HepG2 (cell line): ENCODE results near the gene NRL. TPM values are rescaled to one million over a fixed set of nuclear protein-coding genes. Genes with fewer than 3 reads are reported as not detected.
A peak's percentile ranks its signal among the peaks of the same experiment; 100 is the strongest.

Experiments
- ARHGAP35 ChIP-seq: sonication (generic); formaldehyde crosslinking; IDR thresholded peaks from 2 replicates; pipeline ENCODE4 v1.9.0; 2022; ENCODE audit warnings: mild to moderate bottlenecking, inconsistent platforms, moderate library complexity, missing genetic modification reagents, borderline replicate concordance
- BORCS8-MEF2B ChIP-seq: sonication (generic); formaldehyde crosslinking; IDR thresholded peaks from 2 replicates; pipeline ENCODE4 v1.8.0; 2022; ENCODE audit warnings: mild to moderate bottlenecking, missing genetic modification reagents
- CBFB ChIP-seq: sonication (generic); formaldehyde crosslinking; IDR thresholded peaks from 2 replicates; pipeline ENCODE4 v1.4.0; 2020; ENCODE audit warnings: missing genetic modification reagents
- HOXA3 ChIP-seq: sonication (generic); formaldehyde crosslinking; IDR thresholded peaks from 2 replicates; pipeline ENCODE4 v1.5.0; 2020; ENCODE audit warnings: missing genetic modification reagents
- LCORL ChIP-seq, 2 experiments: fragments of 450-650 bp in 1 of 2; sonication (generic) in 1 of 2; formaldehyde crosslinking in 1 of 2; IDR thresholded peaks; 2 replicates each; pipeline versions ENCODE4 v1.5.0 to v1.6.1; 2017 to 2020; ENCODE audit warnings: antibody characterized with exemption in 1 of 2, missing genetic modification reagents in 1 of 2
- NKX3-1 ChIP-seq: sonication (generic); formaldehyde crosslinking; IDR thresholded peaks from 2 replicates; pipeline ENCODE4 v1.5.0; 2020; ENCODE audit warnings: missing genetic modification reagents
- RAD21 ChIP-seq: fragments of 450-650 bp; formaldehyde crosslinking; IDR thresholded peaks from 2 replicates; pipeline ENCODE4 v1.5.0; 2020; ENCODE audit warnings: mild to moderate bottlenecking
- RCOR2 ChIP-seq: IDR thresholded peaks from 2 replicates; pipeline ENCODE4 v1.6.1; 2016; ENCODE audit warnings: missing biosample characterization, missing genetic modification reagents
- RFX1 ChIP-seq: fragments of 450-650 bp; IDR thresholded peaks from 2 replicates; pipeline ENCODE4 v1.6.1; 2017
- SETDB1 ChIP-seq: sonication (generic); formaldehyde crosslinking; IDR thresholded peaks from 2 replicates; pipeline ENCODE4 v1.5.1; 2020; ENCODE audit warnings: missing genetic modification reagents, mild to moderate bottlenecking, borderline replicate concordance
- SOX6 ChIP-seq, 2 experiments: fragments of 450-650 bp in 1 of 2; sonication (generic) in 1 of 2; formaldehyde crosslinking in 1 of 2; IDR thresholded peaks; 2 replicates each; pipeline versions ENCODE4 v1.4.0 to v1.6.1; 2017 to 2020; ENCODE audit warnings: antibody characterized with exemption in 1 of 2, mild to moderate bottlenecking in 1 of 2, missing genetic modification reagents in 1 of 2
- ZFAT ChIP-seq: sonication (generic); formaldehyde crosslinking; conservative IDR thresholded peaks from 2 replicates; pipeline ENCODE4 v1.8.1; 2023; ENCODE audit warnings: missing genetic modification reagents, inconsistent platforms
- ZFP1 ChIP-seq: IDR thresholded peaks from 2 replicates; pipeline ENCODE4 v1.6.1; 2016
- ZNF10 ChIP-seq: sonication (generic); formaldehyde crosslinking; IDR thresholded peaks from 2 replicates; pipeline ENCODE4 v1.4.0; 2020; ENCODE audit warnings: mild to moderate bottlenecking, low read depth, missing genetic modification reagents, borderline replicate concordance
- ZNF44 ChIP-seq: sonication (generic); formaldehyde crosslinking; IDR thresholded peaks from 2 replicates; pipeline ENCODE4 v1.5.1; 2020; ENCODE audit warnings: mild to moderate bottlenecking, missing genetic modification reagents
- ZNF510 ChIP-seq: sonication (generic); formaldehyde crosslinking; IDR thresholded peaks from 2 replicates; pipeline ENCODE4 v1.4.0; 2020; ENCODE audit warnings: low read depth, mild to moderate bottlenecking, missing genetic modification reagents
- ZNF530 ChIP-seq: sonication (generic); formaldehyde crosslinking; IDR thresholded peaks from 2 replicates; pipeline ENCODE4 v1.5.0; 2020; ENCODE audit warnings: low read depth, mild to moderate bottlenecking, missing genetic modification reagents
- ZNF737 ChIP-seq: sonication (generic); formaldehyde crosslinking; IDR thresholded peaks from 2 replicates; pipeline ENCODE4 v1.5.0; 2020; ENCODE audit warnings: missing genetic modification reagents, mild to moderate bottlenecking, borderline replicate concordance
- ZNF766 ChIP-seq: sonication (generic); formaldehyde crosslinking; IDR thresholded peaks from 2 replicates; pipeline ENCODE4 v1.5.0; 2020; ENCODE audit warnings: missing genetic modification reagents, borderline replicate concordance
- polyA plus RNA-seq, 8 experiments: library from polyadenylated mRNA; depleted of rRNA in 3 of 8; stranded (reverse) in 7 of 8; unstranded in 1 of 8; fragments of >200 nt; fragmentation: Illumina TruSeq in 4 of 8; extraction: Trizol in 4 of 8; gene quantifications; 2 replicates each; pipeline versions ENCODE4 v1.2.1 to v1.2.3, GENCODE V29; 2011 to 2016; ENCODE audit warnings: low read depth in 4 of 8, missing spikeins in 1 of 8, mixed read lengths in 1 of 8; ENCODE audit not compliant: insufficient read depth in 1 of 8
- total RNA-seq, 5 experiments: library from RNA; depleted of rRNA; stranded (reverse); fragments of >200 nt; fragmentation: Illumina TruSeq; extraction: Trizol; gene quantifications; 2 replicates each; pipeline ENCODE4 v1.2.3, GENCODE V29; 2016; ENCODE audit warnings: low read depth in 1 of 5
- TF ChIP-seq, protein P1 (sequence below): sonication (generic); formaldehyde crosslinking; IDR thresholded peaks from 2 replicates; pipeline ENCODE4 v1.4.0; 2020; ENCODE audit warnings: missing genetic modification reagents
- TF ChIP-seq, protein P2 (sequence below): sonication (generic); formaldehyde crosslinking; IDR thresholded peaks from 2 replicates; pipeline ENCODE4 v1.5.0; 2020; ENCODE audit warnings: missing genetic modification reagents
- TF ChIP-seq, protein P3 (sequence below): sonication (generic); formaldehyde crosslinking; IDR thresholded peaks from 2 replicates; pipeline ENCODE4 v1.8.1; 2023; ENCODE audit warnings: missing genetic modification reagents, inconsistent platforms, borderline replicate concordance
- TF ChIP-seq, protein P4 (sequence below): IDR thresholded peaks from 2 replicates; pipeline ENCODE4 v1.6.1; 2016; ENCODE audit warnings: missing biosample characterization, missing genetic modification reagents, low read depth
- TF ChIP-seq, protein P5 (sequence below): sonication (generic); formaldehyde crosslinking; IDR thresholded peaks from 2 replicates; pipeline ENCODE4 v1.8.0; 2022; ENCODE audit warnings: missing genetic modification reagents, mild to moderate bottlenecking, borderline replicate concordance

The NRL gene
- total and polyA plus RNA-seq, 2 of the 13 experiments (the other 11 are each of a cell fraction or from before 2014, with no cell fraction given) = 2.5 to 4.7 TPM

DNA sequence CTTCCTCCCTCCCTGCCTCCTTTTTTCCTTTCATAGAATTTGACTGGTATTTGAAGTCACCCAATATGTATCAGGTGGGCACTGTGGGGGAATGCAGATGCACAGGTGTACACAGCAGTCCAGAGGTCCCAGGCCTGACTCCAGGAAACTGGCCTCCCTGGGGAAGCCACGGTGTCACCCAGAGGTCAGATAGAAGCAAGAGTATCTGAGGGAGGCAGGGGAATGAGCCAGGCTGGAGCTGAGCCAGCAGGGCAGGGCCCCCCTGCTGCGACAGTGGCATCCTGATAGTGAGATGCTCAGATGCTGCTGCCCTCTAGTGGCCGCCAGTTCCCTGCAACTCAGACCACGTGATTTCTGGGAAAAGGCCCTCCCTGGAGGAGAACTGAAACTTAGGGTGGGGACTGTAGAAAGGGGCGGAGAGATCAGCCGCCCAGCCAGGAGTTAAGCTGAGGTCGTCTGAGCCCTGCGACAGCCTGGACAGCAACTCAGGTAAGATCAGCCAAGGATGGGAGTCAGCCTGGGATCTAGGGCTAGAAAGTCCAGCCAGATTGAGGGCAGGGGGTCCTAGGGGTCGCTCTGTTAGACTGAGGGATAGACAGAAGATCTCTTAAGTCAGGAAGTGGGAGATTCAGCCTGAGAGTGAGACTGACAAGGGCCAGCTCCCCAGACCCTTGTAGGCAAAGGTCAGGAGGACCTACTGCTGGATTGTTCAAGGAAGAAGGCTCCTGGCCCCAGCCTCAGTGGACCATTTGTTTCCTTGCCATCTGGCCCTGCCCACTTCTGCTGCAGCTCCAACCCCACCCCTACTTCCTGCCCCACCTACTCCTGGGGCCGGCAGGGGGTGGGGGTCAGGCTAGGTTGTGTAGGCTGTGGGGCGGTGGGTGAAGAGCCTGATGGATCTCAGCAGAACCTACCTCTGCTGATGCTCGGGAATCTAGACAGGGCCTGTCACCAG is 46.4 kb upstream of the NRL start, which contains the start of gene IRF9 (continued):
- peak; percentile 73; the same call in 1 of the 2 replicates for TF ChIP-seq ARHGAP35 (CRISPR knock-in tag)
- TF ChIP-seq, protein P1, sequence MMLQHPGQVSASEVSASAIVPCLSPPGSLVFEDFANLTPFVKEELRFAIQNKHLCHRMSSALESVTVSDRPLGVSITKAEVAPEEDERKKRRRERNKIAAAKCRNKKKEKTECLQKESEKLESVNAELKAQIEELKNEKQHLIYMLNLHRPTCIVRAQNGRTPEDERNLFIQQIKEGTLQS (CRISPR knock-in tag) = peak; percentile 64; the same call in 1 of the 2 replicates
- TF ChIP-seq ZNF766 (CRISPR knock-in tag) = peak; percentile 93
- peak; percentile 83; the same call in 1 of the 2 replicates for TF ChIP-seq ZNF44
- no peak for TF ChIP-seq ZNF510
- TF ChIP-seq LCORL (IDR thresholded peaks at IDR 0.05) = no peak; the same call in 1 of the 2 replicates
- peak; percentile 99 for TF ChIP-seq LCORL (CRISPR knock-in tag; IDR thresholded peaks at IDR 0.05)
- peak; percentile 94 for TF ChIP-seq CBFB (CRISPR knock-in tag)
- TF ChIP-seq, protein P2, sequence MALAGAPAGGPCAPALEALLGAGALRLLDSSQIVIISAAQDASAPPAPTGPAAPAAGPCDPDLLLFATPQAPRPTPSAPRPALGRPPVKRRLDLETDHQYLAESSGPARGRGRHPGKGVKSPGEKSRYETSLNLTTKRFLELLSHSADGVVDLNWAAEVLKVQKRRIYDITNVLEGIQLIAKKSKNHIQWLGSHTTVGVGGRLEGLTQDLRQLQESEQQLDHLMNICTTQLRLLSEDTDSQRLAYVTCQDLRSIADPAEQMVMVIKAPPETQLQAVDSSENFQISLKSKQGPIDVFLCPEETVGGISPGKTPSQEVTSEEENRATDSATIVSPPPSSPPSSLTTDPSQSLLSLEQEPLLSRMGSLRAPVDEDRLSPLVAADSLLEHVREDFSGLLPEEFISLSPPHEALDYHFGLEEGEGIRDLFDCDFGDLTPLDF (CRISPR knock-in tag) = no peak
- TF ChIP-seq, protein P3, sequence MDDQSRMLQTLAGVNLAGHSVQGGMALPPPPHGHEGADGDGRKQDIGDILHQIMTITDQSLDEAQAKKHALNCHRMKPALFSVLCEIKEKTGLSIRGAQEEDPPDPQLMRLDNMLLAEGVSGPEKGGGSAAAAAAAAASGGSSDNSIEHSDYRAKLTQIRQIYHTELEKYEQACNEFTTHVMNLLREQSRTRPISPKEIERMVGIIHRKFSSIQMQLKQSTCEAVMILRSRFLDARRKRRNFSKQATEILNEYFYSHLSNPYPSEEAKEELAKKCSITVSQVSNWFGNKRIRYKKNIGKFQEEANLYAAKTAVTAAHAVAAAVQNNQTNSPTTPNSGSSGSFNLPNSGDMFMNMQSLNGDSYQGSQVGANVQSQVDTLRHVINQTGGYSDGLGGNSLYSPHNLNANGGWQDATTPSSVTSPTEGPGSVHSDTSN (CRISPR knock-in tag) = no peak
- TF ChIP-seq SETDB1 = no peak
- no peak for TF ChIP-seq SOX6 (IDR thresholded peaks at IDR 0.05)
- peak; percentile 94 for TF ChIP-seq SOX6 (CRISPR knock-in tag; IDR thresholded peaks at IDR 0.05)
- peak; percentile 99 for TF ChIP-seq ZFP1 (CRISPR knock-in tag)
- peak; percentile 99 for TF ChIP-seq RCOR2
- TF ChIP-seq, protein P4, sequence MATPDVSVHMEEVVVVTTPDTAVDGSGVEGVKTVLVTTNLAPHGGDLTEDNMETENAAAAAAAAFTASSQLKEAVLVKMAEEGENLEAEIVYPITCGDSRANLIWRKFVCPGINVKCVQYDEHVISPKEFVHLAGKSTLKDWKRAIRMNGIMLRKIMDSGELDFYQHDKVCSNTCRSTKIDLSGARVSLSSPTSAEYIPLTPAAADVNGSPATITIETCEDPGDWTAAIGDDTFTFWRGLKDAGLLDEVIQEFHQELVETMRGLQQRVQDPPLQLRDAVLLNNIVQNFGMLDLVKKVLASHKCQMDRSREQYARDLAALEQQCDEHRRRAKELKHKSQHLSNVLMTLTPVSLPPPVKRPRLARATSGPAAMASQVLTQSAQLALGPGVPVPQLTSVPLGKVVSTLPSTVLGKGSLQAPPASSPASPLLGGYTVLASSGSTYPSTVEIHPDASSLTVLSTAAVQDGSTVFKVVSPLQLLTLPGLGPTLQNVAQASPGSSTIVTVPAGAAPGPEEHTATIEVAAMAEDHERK (CRISPR knock-in tag) = peak; percentile 68; the same call in 1 of the 2 replicates
- TF ChIP-seq RAD21 (CRISPR knock-in tag) = peak; percentile 99
- no peak for TF ChIP-seq RFX1
- TF ChIP-seq ZNF10 (CRISPR knock-in tag) = no peak
- no peak for TF ChIP-seq ZNF737 (CRISPR knock-in tag)
- no peak for TF ChIP-seq ZNF530 (CRISPR knock-in tag)
- no peak for TF ChIP-seq NKX3-1 (CRISPR knock-in tag)
- peak; percentile 95 for TF ChIP-seq HOXA3 (CRISPR knock-in tag)
- no peak for TF ChIP-seq ZFAT (CRISPR knock-in tag)
- TF ChIP-seq, protein P5, sequence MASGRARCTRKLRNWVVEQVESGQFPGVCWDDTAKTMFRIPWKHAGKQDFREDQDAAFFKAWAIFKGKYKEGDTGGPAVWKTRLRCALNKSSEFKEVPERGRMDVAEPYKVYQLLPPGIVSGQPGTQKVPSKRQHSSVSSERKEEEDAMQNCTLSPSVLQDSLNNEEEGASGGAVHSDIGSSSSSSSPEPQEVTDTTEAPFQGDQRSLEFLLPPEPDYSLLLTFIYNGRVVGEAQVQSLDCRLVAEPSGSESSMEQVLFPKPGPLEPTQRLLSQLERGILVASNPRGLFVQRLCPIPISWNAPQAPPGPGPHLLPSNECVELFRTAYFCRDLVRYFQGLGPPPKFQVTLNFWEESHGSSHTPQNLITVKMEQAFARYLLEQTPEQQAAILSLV (CRISPR knock-in tag) = peak; percentile 100
- peak; percentile 94 for TF ChIP-seq BORCS8-MEF2B (CRISPR knock-in tag)
